Activated T-cell treated with anti-CD3 and anti-CD28 coated beads, Interleukin-2, amount 50 U/mL, for 24 hours (primary cell): ENCODE measurements around the gene AFG3L2.

Source experiments
- DNase-seq: peaks from one replicate; pipeline ENCODE4 v3.0.0-alpha.2; 2020
- H3K27ac Mint-ChIP-seq: 2 replicates; pipeline ENCODE4 v1.8.0; 2020; ENCODE audit warnings: mild to moderate bottlenecking, mixed read lengths
- H3K27me3 Mint-ChIP-seq: 2 replicates; pipeline ENCODE4 v1.8.0; 2020; ENCODE audit warnings: mixed read lengths
- H3K36me3 Mint-ChIP-seq: 2 replicates; pipeline ENCODE4 v1.8.0; 2020; ENCODE audit warnings: low read depth, mixed read lengths
- H3K4me1 Mint-ChIP-seq: 2 replicates; pipeline ENCODE4 v1.8.0; 2020; ENCODE audit warnings: low read depth, mixed read lengths
- H3K4me3 Mint-ChIP-seq: 2 replicates; pipeline ENCODE4 v1.8.0; 2020; ENCODE audit warnings: mild to moderate bottlenecking, moderate library complexity, mixed read lengths
- H3K9me3 Mint-ChIP-seq: 2 replicates; pipeline ENCODE4 v1.8.0; 2020; ENCODE audit warnings: mixed read lengths

Gene AFG3L2

DNA sequence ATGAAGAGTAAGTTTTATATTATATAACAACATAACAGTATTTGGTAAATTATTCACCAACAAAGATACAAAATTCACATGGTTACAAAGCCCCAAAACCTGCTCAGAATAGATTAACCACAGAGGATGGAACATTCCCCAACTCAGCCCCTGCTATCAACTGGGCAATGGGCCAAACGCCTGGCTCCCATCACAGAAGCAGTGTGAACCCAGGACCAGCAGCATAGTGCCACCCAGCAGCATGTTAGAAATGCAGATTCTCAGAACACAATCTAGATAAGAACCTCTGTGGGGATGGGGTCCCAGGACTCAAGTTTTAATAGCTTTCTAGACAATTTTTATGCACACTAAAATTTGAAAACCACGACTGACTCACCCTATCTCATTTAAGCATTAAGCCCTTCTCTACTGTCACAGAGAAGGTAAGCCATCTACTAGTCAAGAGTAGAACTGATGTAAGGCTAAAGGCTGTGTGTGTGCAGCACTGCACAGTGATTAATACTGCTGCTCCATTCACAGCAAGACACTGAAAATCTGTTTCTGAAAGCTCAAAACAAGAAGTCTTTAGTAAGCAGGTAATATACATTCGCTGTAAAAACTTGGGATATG is 15.2 kb downstream of the AFG3L2 start:
- Mint-ChIP-seq H3K9me3 (no peaks in the 10 kb centered on the region), H3K27me3 (no peaks in the 10 kb centered on the region), H3K4me1 (peaks cover 8% of the 10 kb centered on the region), H3K36me3 (peaks cover 97% of the 10 kb centered on the region), H3K4me3 (no peak overlapping the region), H3K27ac (peak overlapping the region; percentile 74)
- DNase-seq = no peak

DNA sequence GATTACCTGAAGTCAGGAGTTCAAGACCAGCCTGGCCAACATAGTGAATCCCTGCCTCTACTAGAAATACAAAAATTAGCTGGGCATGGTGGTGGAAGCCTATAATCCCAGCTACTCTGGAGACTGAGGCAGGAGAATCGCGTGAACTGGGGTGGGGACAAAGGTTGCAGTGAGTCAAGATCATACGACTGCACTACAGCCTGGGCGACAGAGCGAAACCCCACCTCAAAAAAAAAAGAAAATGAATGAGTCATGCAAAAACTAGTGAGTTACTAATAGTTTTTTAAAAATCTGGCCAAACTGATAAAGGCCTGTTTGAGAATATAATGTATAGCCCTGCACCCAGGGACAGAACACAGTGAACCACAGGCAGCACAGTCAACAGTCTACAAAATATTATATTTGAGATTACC is 17.5 kb downstream of the AFG3L2 start:
- Mint-ChIP-seq H3K27ac (no peak overlapping the region), H3K36me3 (peaks cover 96% of the 10 kb centered on the region), H3K4me1 (peaks cover 11% of the 10 kb centered on the region), H3K27me3 (no peaks in the 10 kb centered on the region), H3K9me3 (no peaks in the 10 kb centered on the region), H3K4me3 (no peak overlapping the region)
- no peak for DNase-seq

DNA sequence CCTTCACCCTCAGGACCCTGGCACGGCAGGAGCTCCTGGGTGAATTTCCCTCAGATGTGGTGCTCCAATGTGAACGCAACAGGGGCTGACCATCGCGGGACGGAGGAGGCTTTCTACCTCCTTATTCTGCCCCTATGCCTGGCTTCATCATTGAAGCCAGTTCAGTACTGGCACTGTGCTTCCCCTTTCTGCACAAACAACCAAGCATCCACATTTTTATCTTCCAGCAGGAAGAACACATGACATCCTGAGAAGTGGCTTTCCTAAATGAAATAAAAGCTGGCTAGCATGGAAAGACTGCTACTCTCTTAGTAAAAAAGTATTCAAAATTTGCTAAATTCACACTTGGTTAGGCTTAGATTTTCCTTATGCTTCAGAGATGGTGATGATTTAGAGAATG is 24.8 kb downstream of the AFG3L2 start:
- no peaks in the 10 kb centered on the region for H3K27me3 Mint-ChIP-seq
- no peak overlapping the region for H3K4me3 Mint-ChIP-seq
- peaks cover 89% of the 10 kb centered on the region for H3K36me3 Mint-ChIP-seq
- H3K9me3 Mint-ChIP-seq = no peaks in the 10 kb centered on the region
- DNase-seq = no peak
- peak overlapping the region; percentile 18 for H3K27ac Mint-ChIP-seq
- peaks cover 2% of the 10 kb centered on the region for H3K4me1 Mint-ChIP-seq

DNA sequence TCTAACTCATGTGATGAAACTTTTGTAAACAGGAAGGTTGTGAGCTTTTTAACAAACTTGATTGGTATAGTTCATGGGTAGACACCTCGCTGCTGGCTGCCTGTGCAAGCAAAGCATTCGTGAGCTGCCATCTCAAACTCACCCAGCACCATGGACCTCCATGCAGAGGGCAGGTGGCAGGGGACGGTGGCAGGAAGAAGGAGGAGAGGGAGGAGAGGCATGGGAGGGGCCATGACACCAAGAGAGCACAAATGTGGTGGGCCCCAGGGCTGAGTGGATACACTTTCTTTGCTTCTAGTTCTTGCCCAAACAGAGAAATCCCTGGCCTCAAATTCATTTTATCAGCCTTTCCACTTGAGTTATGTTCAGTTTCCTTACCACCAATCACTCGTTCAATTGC is 29.1 kb downstream of the AFG3L2 start:
- DNase-seq = no peak
- peaks cover 92% of the 10 kb centered on the region for H3K36me3 Mint-ChIP-seq
- H3K27ac Mint-ChIP-seq = no peak overlapping the region
- H3K4me1 Mint-ChIP-seq = no peaks in the 10 kb centered on the region
- H3K9me3 Mint-ChIP-seq = no peaks in the 10 kb centered on the region
- no peaks in the 10 kb centered on the region for H3K27me3 Mint-ChIP-seq
- H3K4me3 Mint-ChIP-seq = no peak overlapping the region

DNA sequence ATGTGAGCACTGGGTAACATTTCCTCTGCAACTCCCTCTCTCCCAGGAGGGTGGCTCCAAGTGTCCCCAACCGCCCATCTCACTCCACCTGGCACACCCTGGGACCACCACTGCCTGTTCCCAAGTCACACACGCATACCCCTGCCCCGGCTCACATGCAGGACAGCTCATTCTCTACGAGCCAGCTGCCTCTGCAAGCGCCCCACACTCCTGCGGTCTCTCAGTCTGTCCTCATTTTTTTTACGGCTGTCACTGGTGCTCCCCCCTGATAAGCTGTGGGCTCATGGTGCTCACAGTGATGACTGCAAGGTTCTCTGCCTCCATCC is 30.8 kb downstream of the AFG3L2 start:
- H3K9me3 Mint-ChIP-seq = no peaks in the 10 kb centered on the region
- no peak for DNase-seq
- no peaks in the 10 kb centered on the region for H3K4me1 Mint-ChIP-seq
- H3K27me3 Mint-ChIP-seq = no peaks in the 10 kb centered on the region
- no peak overlapping the region for H3K4me3 Mint-ChIP-seq
- H3K27ac Mint-ChIP-seq = peak overlapping the region; percentile 41
- peaks cover 97% of the 10 kb centered on the region for H3K36me3 Mint-ChIP-seq

DNA sequence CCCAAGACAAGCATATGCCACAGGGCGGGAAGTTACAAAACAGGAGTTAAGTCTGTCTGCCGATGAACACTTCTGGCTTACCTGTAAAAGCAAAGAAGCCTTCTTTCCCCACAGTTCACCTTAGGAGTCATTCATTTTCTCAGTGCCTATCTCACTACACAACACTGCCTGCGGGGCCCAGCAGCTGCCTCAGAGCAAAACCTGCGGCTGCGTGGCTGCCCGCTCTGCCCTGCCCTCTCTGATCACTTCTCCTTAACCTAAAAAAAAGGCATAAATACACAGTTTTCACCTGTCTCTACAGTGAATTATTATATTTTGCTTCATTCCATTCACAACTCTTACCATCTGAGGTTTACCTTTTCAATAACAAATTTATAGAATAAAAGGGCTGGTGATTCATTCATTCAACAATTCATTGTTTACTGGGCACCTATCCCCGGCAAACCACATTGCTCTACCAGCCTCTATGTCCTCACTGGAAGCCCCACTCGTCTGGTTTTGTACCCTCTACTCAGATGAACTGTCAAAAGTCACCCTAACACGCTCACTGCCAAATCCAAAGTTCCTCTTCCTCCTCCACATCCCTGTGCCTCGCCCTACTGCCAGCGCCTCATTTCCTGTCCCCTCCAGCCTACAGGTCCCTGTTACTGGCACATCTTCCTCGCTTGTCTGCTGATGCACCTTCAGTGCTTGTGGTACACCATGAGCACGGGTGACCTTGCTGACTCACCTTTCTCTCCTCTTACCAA is 31.4 kb downstream of the AFG3L2 start:
- H3K36me3 Mint-ChIP-seq = peaks cover 96% of the 10 kb centered on the region
- DNase-seq = no peak
- H3K4me3 Mint-ChIP-seq = no peak overlapping the region
- no peaks in the 10 kb centered on the region for H3K27me3 Mint-ChIP-seq
- H3K4me1 Mint-ChIP-seq = no peaks in the 10 kb centered on the region
- peak overlapping the region; percentile 41 for H3K27ac Mint-ChIP-seq
- no peaks in the 10 kb centered on the region for H3K9me3 Mint-ChIP-seq

DNA sequence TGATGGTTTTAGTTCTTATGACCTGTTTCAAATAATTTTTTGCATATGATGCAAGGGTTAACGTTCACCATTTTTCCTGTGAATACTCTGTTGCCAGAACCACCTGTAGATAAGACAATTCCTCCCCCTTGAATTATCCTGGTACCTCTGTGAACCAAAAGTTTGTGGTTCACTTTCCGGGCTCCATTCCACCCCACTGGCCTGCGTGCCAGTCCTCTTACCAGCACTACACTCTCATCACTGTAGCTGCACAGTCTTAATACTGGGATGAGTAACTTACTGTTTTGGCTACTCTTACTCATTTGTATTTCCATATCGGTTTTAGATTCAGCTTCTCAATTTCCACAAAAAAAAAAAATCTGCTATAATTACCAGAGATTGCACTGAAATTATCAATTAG is 34.4 kb downstream of the AFG3L2 start:
- Mint-ChIP-seq H3K36me3 (peaks cover 90% of the 10 kb centered on the region), H3K27me3 (no peaks in the 10 kb centered on the region), H3K4me1 (no peaks in the 10 kb centered on the region), H3K4me3 (no peak overlapping the region), H3K9me3 (no peaks in the 10 kb centered on the region), H3K27ac (no peak overlapping the region)
- DNase-seq = no peak

DNA sequence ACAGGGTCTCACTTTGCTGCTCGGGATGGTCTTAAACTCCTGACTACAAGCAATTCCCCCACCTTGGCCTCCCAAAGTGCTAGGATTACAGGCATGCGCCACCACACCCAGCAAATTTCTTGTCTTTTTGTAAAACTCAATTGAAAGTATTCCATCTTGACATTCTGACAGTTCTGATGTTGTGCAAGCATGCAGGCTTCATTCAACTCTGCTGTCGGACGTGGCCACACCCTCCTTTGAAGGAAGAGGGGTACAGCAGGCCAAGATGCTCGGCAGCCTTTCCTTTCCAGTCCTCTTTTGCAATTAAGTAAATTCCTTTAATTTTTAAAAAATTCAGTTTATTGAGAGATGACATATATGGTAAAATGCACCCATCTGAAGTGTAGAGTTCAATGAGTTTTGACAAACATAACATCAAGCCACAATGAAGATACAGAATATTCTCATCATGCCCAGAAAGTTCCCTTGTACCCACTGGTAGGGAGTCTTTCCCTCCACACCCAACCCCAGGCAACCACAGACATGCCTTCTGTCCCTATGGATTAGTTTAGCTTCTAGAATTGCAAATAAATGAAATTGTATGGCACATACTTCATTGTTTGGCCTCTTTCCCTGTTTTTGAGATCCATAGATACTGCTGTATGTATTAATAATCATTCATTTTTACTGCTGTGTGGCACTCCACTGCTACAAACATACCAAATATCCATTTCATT is 35.9 kb downstream of the AFG3L2 start:
- Mint-ChIP-seq H3K4me3 (no peak overlapping the region), H3K4me1 (no peaks in the 10 kb centered on the region), H3K9me3 (no peaks in the 10 kb centered on the region), H3K27me3 (no peaks in the 10 kb centered on the region), H3K36me3 (peaks cover 91% of the 10 kb centered on the region), H3K27ac (no peak overlapping the region)
- DNase-seq = no peak

DNA sequence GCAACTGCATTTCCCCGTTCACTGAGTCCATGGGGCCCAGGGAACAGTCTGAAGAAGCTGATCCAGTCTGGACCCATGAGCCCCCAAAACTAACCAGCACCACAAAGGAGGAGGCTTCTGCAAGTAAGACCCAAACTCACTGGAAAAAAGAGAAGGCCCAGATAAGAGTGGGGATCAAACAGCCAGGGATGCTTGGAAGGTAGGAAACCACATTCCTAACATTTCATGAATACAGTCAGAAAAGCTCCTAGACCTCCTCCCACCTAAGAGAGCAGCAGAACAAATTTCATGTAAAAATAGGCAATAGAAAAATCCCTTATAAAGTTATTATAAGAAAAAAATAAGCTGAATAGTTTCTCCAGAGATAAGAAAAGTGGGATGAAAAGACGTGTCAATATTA is 38.6 kb downstream of the AFG3L2 start:
- Mint-ChIP-seq H3K27me3 (no peaks in the 10 kb centered on the region), H3K36me3 (peaks cover 92% of the 10 kb centered on the region), H3K4me3 (no peak overlapping the region), H3K4me1 (no peaks in the 10 kb centered on the region), H3K27ac (no peak overlapping the region), H3K9me3 (no peaks in the 10 kb centered on the region)
- no peak for DNase-seq

DNA sequence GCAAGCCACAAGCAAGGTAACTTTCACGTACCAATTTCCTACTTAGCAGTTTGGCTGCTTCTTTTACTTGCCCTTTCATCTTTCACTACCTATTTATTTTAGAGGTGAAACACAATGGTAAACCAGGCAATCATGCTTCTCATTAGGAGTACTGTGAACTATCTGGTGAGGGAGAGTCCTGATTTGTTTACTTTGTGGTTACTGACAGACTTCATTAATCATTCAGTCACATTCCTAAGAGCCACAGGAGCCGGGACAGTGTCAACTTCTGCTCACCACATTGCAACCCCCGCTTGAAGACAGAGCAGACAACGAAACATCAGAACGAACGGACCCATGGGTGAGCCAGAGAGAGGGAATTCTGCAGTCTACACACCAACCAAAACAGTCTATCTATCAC is 40.1 kb downstream of the AFG3L2 start:
- Mint-ChIP-seq H3K9me3 (no peaks in the 10 kb centered on the region), H3K4me1 (no peaks in the 10 kb centered on the region), H3K4me3 (no peak overlapping the region), H3K36me3 (peaks cover 80% of the 10 kb centered on the region), H3K27ac (no peak overlapping the region), H3K27me3 (no peaks in the 10 kb centered on the region)
- no peak for DNase-seq

DNA sequence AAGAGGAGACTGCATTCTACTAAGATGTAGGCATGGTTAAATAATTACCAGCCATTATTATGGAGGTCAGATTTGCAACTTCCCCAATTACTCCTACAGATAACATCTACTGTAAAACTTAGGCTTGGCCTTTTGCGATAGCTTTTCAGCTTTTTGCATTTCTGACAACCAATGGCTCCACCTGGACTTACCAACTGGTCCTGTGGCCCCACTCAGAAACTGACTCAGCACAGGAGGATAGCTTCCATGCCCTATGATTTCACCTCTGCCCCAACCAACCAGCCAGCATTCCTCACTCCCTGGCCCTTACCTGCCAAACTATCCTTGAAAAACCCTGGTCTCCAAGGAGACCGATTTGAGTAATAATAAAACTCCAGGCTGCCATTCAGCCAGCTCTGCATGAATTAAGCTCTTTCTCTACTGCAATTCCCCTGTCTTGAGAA is 40.8 kb downstream of the AFG3L2 start:
- DNase-seq = no peak

DNA sequence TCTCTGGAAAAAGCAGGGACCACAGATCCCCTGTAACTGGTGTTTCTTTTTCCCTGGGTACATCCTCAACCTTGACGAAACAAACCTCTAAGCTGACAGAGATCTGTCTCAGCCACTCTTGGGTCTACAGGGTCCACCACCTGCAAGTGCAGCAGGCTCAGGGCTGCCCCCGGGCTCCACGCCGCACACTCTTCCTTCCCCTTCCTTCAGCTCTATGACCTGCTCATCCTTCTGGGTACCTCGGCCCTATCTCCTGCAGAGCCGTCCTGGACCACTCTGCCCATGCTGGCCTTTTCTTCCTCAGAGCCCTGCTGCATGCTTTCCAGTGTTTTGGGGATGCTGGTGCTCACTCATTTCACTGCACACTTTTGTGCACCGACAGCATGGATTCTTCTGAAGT is 41.5 kb downstream of the AFG3L2 start:
- DNase-seq = no peak
- H3K4me1 Mint-ChIP-seq = no peaks in the 10 kb centered on the region
- H3K9me3 Mint-ChIP-seq = no peaks in the 10 kb centered on the region
- H3K27me3 Mint-ChIP-seq = no peaks in the 10 kb centered on the region
- H3K4me3 Mint-ChIP-seq = no peak overlapping the region
- H3K36me3 Mint-ChIP-seq = peaks cover 79% of the 10 kb centered on the region
- H3K27ac Mint-ChIP-seq = no peak overlapping the region

More for the DNA sequence above, 40.8 kb downstream of the AFG3L2 start:
- Mint-ChIP-seq H3K9me3 (no peaks in the 10 kb centered on the region), H3K4me1 (no peaks in the 10 kb centered on the region), H3K27ac (peak overlapping the region; percentile 17), H3K36me3 (peaks cover 78% of the 10 kb centered on the region), H3K27me3 (no peaks in the 10 kb centered on the region), H3K4me3 (no peak overlapping the region)

DNA sequence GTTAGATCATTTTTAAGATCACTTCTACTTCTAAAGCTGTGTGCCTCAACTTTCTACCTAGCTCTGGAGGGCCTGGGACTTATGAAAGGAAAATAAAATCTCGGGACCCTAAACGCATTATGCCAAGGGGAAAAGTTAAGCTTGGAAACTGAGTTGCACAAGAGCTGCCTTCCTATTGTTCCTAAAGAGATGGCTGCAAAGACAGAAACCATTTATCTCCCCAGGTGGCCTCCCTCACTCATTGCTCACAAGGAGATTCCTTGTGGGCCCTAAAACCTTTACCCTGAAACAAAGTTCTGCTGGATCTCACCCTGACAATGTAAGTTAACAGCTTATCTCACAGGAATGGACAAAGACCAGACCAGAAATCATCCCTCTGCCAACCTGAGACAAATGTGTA is 42.2 kb downstream of the AFG3L2 start:
- Mint-ChIP-seq H3K4me3 (no peak overlapping the region), H3K9me3 (no peaks in the 10 kb centered on the region), H3K27me3 (no peaks in the 10 kb centered on the region), H3K4me1 (no peaks in the 10 kb centered on the region), H3K36me3 (peaks cover 79% of the 10 kb centered on the region), H3K27ac (no peak overlapping the region)
- DNase-seq = no peak

DNA sequence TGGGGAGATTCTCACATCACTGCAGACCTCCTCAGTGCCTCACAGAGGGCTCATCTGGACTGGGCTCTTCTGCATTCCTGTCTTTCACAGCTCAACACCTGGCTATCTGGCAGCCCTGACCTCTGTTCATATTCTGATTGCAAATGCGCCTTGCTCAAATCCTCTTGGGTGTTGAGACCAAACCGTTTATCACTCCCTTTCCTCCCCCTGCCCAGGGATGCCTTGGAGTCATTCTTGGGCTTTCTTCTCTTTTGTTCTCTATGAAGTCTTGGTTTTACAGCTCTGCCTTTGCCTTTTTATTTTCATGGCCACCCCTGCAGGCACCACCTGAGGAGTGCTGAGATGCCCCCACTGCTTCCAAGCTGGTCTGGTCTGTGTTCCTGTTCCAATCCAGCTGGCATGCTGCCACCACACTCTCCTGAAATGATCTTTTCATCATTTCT is 42.6 kb downstream of the AFG3L2 start:
- Mint-ChIP-seq H3K4me3 (no peak overlapping the region), H3K9me3 (no peaks in the 10 kb centered on the region), H3K27me3 (no peaks in the 10 kb centered on the region), H3K27ac (no peak overlapping the region), H3K36me3 (peaks cover 81% of the 10 kb centered on the region), H3K4me1 (no peaks in the 10 kb centered on the region)
- DNase-seq = no peak
